Gastroesophageal sphincter (tissue), 4 donors: ENCODE results near the gene PLCB4. TPM values are rescaled to one million over a fixed set of nuclear protein-coding genes. Genes with fewer than 3 reads are reported as not detected.

ENCODE experiments used
- ATAC-seq: fragments of 150-250 bp; one replicate; pipeline ENCODE4 v1.9.1; 2016; ENCODE audit warnings: mild to moderate bottlenecking, moderate library complexity
- H3K27ac ChIP-seq, 4 donors: fragments of 200-600 bp; sonication (generic) in 3 of 4; 1 replicate in 3 of 4; 2 replicates in 1 of 4; pipeline ENCODE4 v1.5.1; 2016 to 2019
- H3K27me3 ChIP-seq: fragments of 200-600 bp; sonication (generic); one replicate; pipeline ENCODE4 v1.5.1; 2019
- H3K36me3 ChIP-seq, 2 donors: fragments of 200-600 bp; sonication (generic); one replicate each; pipeline ENCODE4 v1.5.1; 2019; ENCODE audit warnings: control low read depth in 1 of 2
- H3K4me1 ChIP-seq, 3 donors: fragments of 200-600 bp; sonication (generic); 1 replicate in 2 of 3; 2 replicates in 1 of 3; pipeline ENCODE4 v1.5.1; 2016 to 2019; ENCODE audit warnings: control low read depth in 2 of 3
- H3K4me3 ChIP-seq, 2 donors: fragments of 200-600 bp; sonication (generic); one replicate each; pipeline ENCODE4 v1.5.1; 2019; ENCODE audit warnings: mild to moderate bottlenecking in 1 of 2, moderate library complexity in 1 of 2
- H3K9me3 ChIP-seq, 3 donors: fragments of 200-600 bp; sonication (generic); one replicate each; pipeline ENCODE4 v1.5.1; 2017 to 2019; ENCODE audit warnings: control low read depth in 2 of 3
- CTCF ChIP-seq, 4 experiments: fragments of 200-600 bp in 2 of 4; fragments of 450-650 bp in 2 of 4; sonication (generic) in 1 of 4; IDR thresholded peaks; one replicate each; pipeline ENCODE4 v1.5.1; 2017 to 2019; ENCODE audit warnings: antibody characterized with exemption in 4 of 4, mild to moderate bottlenecking in 2 of 4, moderate library complexity in 2 of 4
- EP300 ChIP-seq: sonication (generic); formaldehyde crosslinking; IDR thresholded peaks from one replicate; pipeline ENCODE4 v1.6.1; 2017; ENCODE audit warnings: antibody characterized with exemption, mild to moderate bottlenecking
- POLR2A ChIP-seq, 2 donors: fragments of 450-650 bp; IDR thresholded peaks; one replicate each; pipeline ENCODE4 v1.6.1; 2017; ENCODE audit warnings: antibody characterized with exemption in 2 of 2, mild to moderate bottlenecking in 2 of 2, moderate library complexity in 1 of 2
- POLR2AphosphoS5 ChIP-seq: sonication (generic); formaldehyde crosslinking; IDR thresholded peaks from one replicate; pipeline ENCODE4 v1.6.1; 2017; ENCODE audit warnings: antibody characterized with exemption
- WGBS, 2 donors: methylation state at CpG; one replicate each; pipeline ENCODE4 v1.1.5; 2018; ENCODE audit warnings: low coverage in 1 of 2; 5-methylcytosine and 5-hydroxymethylcytosine counted together
- total RNA-seq, 4 donors: library from RNA; depleted of rRNA; stranded (reverse); fragments of >200 nt; gene quantifications; one replicate each; pipeline ENCODE4 v1.1.0, GENCODE V29; 2016

Gene PLCB4
- total RNA-seq, 4 donors from 2014 or later = 21.9 to 109 (median 59.1) TPM

DNA sequence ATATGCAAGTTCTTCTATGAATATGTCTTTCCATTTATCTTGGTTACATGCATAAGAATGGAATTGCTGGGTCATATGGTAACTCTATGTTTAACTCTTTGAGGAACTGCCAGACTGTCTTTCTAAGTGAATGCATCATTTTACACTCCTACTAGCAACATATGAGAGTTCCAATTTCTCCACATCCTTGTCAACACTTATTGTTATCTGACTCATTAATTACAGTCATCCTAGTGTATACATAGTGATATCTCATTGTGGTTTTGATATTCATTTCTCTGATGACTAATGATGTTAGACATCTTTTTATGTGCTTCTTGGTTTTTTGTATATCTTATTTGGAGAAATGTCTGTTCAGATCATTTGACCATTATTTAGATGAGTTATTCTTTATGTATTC, 348.8 kb downstream of the PLCB4 start:
- peaks cover 0 to 50% of the 10 kb centered on the region in 2 donors for H3K36me3 ChIP-seq
- H3K4me1 ChIP-seq = no peaks in the 10 kb centered on the region
- no peak for ATAC-seq

GRCh38 chr20:9422321-9423057, 353.6 kb downstream of the PLCB4 start:
- H3K36me3 ChIP-seq = peaks cover 3 to 77% of the 10 kb centered on the region in 2 donors
- H3K9me3 ChIP-seq = no peaks in the 10 kb centered on the region
- H3K27ac ChIP-seq = no peak overlapping the region
- no peaks in the 10 kb centered on the region for H3K27me3 ChIP-seq
- ATAC-seq = no peak
- 56 to 72% methylated on average over 5 of the region's 5 CpGs for WGBS, 2 donors
- H3K4me3 ChIP-seq = no peak overlapping the region
- no peaks in the 10 kb centered on the region for H3K4me1 ChIP-seq
- TF ChIP-seq POLR2A (IDR thresholded peaks at IDR 0.05) (no peak), POLR2AphosphoS5 (no peak), CTCF (IDR thresholded peaks at IDR 0.05) (no peak), EP300 (no peak)

More for the DNA sequence above, 348.8 kb downstream of the PLCB4 start:
- Histone ChIP-seq H3K9me3 (no peaks in the 10 kb centered on the region), H3K27me3 (no peaks in the 10 kb centered on the region), H3K4me3 (no peak overlapping the region), H3K27ac (no peak overlapping the region)
- TF ChIP-seq EP300 (no peak), POLR2AphosphoS5 (no peak), CTCF (IDR thresholded peaks at IDR 0.05) (no peak), POLR2A (IDR thresholded peaks at IDR 0.05) (no peak)

DNA sequence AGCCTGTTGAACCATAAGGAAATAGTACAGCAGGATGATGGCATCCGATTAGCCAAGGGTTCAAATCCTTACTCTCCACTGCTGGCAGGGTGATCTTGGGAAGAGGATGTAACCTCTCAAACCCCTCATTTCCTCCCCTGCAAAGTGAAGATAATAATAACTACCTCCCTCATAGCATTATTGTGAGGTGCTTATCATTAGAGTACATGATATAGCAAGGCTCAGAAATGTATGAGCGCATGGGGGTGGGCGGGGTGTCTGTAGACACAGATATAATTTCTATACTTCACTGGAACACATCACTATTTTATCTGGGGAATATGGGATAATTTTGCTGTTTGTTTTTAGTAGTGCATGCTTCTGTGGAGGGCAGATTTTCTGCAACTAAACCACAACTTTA, 355.7 kb downstream of the PLCB4 start:
- no peak overlapping the region for H3K27ac ChIP-seq
- peaks cover 3 to 88% of the 10 kb centered on the region in 2 donors for H3K36me3 ChIP-seq
- no peaks in the 10 kb centered on the region for H3K27me3 ChIP-seq
- no peak for ATAC-seq
- TF ChIP-seq CTCF (IDR thresholded peaks at IDR 0.05) (no peak), EP300 (no peak), POLR2A (IDR thresholded peaks at IDR 0.05) (no peak), POLR2AphosphoS5 (no peak)
- H3K4me3 ChIP-seq = no peak overlapping the region
- H3K4me1 ChIP-seq = no peaks in the 10 kb centered on the region
- H3K9me3 ChIP-seq = no peaks in the 10 kb centered on the region
- 94 to 100% methylated on average over 3 of the region's 3 CpGs for WGBS, 2 donors

- Histone ChIP-seq H3K36me3 (peaks cover 3 to 71% of the 10 kb centered on the region in 2 donors), H3K4me3 (no peak overlapping the region), H3K27ac (no peak overlapping the region), H3K4me1 (no peaks in the 10 kb centered on the region), H3K27me3 (no peaks in the 10 kb centered on the region), H3K9me3 (no peaks in the 10 kb centered on the region)
- TF ChIP-seq POLR2AphosphoS5 = no peak
- TF ChIP-seq POLR2A (IDR thresholded peaks at IDR 0.05) = no peak
- no peak for TF ChIP-seq CTCF (IDR thresholded peaks at IDR 0.05)
- TF ChIP-seq EP300 = no peak
- 62 to 73% methylated on average over 9 of the region's 9 CpGs for WGBS, 2 donors
- ATAC-seq = no peak
Measured at GRCh38 chr20:9427430-9428291, 358.8 kb downstream of the PLCB4 start.

DNA sequence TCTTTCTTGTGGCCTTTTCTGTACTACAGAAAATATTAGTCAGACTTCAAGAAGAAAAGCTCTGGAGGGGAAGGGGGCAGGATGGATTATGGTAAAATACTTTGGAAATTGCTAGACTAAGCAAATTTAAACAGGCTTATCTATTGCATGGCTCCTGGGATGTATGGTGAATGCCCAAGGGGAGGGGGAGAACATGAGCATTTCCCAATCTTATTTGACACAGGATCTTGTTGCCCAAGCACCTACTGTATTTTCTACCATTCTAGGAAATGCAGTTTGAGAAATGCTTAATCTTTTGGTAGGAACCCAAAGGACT, 359.4 kb downstream of the PLCB4 start:
- no peaks in the 10 kb centered on the region for H3K9me3 ChIP-seq
- no peak for ATAC-seq
- no peaks in the 10 kb centered on the region for H3K4me1 ChIP-seq
- H3K27ac ChIP-seq = no peak overlapping the region
- TF ChIP-seq CTCF (IDR thresholded peaks at IDR 0.05) (no peak), EP300 (no peak), POLR2A (IDR thresholded peaks at IDR 0.05) (no peak), POLR2AphosphoS5 (no peak)
- H3K27me3 ChIP-seq = no peaks in the 10 kb centered on the region
- H3K4me3 ChIP-seq = no peak overlapping the region
- H3K36me3 ChIP-seq = peaks cover 3 to 70% of the 10 kb centered on the region in 2 donors
